Gastroesophageal sphincter (tissue), 4 donors: Measurements from ENCODE around the gene FAM118A. TPM values are rescaled to one million over a fixed set of nuclear protein-coding genes. Genes with fewer than 3 reads are reported as not detected.
"Not testable (repeated sequence)": the region's sequence is repeated elsewhere in the genome, so short reads cannot be mapped to it uniquely, and the experiment has no call there.

Source experiments
- ATAC-seq: fragments of 150-250 bp; one replicate; pipeline ENCODE4 v1.9.1; 2016; ENCODE audit warnings: mild to moderate bottlenecking, moderate library complexity
- H3K27ac ChIP-seq, 4 donors: fragments of 200-600 bp; sonication (generic) in 3 of 4; 1 replicate in 3 of 4; 2 replicates in 1 of 4; pipeline ENCODE4 v1.5.1; 2016 to 2019
- H3K27me3 ChIP-seq: fragments of 200-600 bp; sonication (generic); one replicate; pipeline ENCODE4 v1.5.1; 2019
- H3K36me3 ChIP-seq, 2 donors: fragments of 200-600 bp; sonication (generic); one replicate each; pipeline ENCODE4 v1.5.1; 2019; ENCODE audit warnings: control low read depth in 1 of 2
- H3K4me1 ChIP-seq, 3 donors: fragments of 200-600 bp; sonication (generic); 1 replicate in 2 of 3; 2 replicates in 1 of 3; pipeline ENCODE4 v1.5.1; 2016 to 2019; ENCODE audit warnings: control low read depth in 2 of 3
- H3K4me3 ChIP-seq, 2 donors: fragments of 200-600 bp; sonication (generic); one replicate each; pipeline ENCODE4 v1.5.1; 2019; ENCODE audit warnings: mild to moderate bottlenecking in 1 of 2, moderate library complexity in 1 of 2
- H3K9me3 ChIP-seq, 3 donors: fragments of 200-600 bp; sonication (generic); one replicate each; pipeline ENCODE4 v1.5.1; 2017 to 2019; ENCODE audit warnings: control low read depth in 2 of 3
- CTCF ChIP-seq, 4 experiments: fragments of 200-600 bp in 2 of 4; fragments of 450-650 bp in 2 of 4; sonication (generic) in 1 of 4; IDR thresholded peaks; one replicate each; pipeline ENCODE4 v1.5.1; 2017 to 2019; ENCODE audit warnings: antibody characterized with exemption in 4 of 4, mild to moderate bottlenecking in 2 of 4, moderate library complexity in 2 of 4
- EP300 ChIP-seq: sonication (generic); formaldehyde crosslinking; IDR thresholded peaks from one replicate; pipeline ENCODE4 v1.6.1; 2017; ENCODE audit warnings: antibody characterized with exemption, mild to moderate bottlenecking
- POLR2A ChIP-seq, 2 donors: fragments of 450-650 bp; IDR thresholded peaks; one replicate each; pipeline ENCODE4 v1.6.1; 2017; ENCODE audit warnings: antibody characterized with exemption in 2 of 2, mild to moderate bottlenecking in 2 of 2, moderate library complexity in 1 of 2
- POLR2AphosphoS5 ChIP-seq: sonication (generic); formaldehyde crosslinking; IDR thresholded peaks from one replicate; pipeline ENCODE4 v1.6.1; 2017; ENCODE audit warnings: antibody characterized with exemption
- WGBS, 2 donors: methylation state at CpG; one replicate each; pipeline ENCODE4 v1.1.5; 2018; ENCODE audit warnings: low coverage in 1 of 2; 5-methylcytosine and 5-hydroxymethylcytosine counted together
- total RNA-seq, 4 donors: library from RNA; depleted of rRNA; stranded (reverse); fragments of >200 nt; gene quantifications; one replicate each; pipeline ENCODE4 v1.1.0, GENCODE V29; 2016

Gene FAM118A
- total RNA-seq, 4 donors from 2014 or later: 17.4 to 82.9 (median 29.6) TPM

DNA sequence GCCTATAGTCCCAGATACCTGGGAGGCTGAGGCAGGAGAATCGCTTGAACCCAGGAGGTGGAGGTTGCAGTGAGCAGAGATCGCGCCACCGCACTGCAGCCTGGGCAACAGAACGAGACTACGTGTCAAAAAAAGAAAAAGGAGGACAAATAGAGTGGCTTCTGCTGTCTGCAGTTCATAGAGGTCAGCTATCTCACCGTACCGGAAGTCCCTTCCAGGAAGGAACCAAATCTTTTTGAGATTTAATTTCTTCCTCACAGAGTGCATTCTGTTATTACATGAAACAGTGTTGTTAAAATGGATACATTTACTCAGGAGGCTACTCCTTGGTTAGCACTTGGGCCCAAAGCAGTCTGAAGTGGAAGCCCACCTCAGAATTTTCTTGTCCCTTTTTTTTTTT lies 33.4 kb downstream of the FAM118A start:
- Histone ChIP-seq H3K27ac (no peak overlapping the region), H3K9me3 (no peaks in the 10 kb centered on the region), H3K36me3 (peaks cover 0 to 72% of the 10 kb centered on the region in 2 donors), H3K4me3 (no peak overlapping the region), H3K4me1 (no peaks in the 10 kb centered on the region), H3K27me3 (no peaks in the 10 kb centered on the region)
- no peak for ATAC-seq
- WGBS, 2 donors: 87 to 92% methylated on average over 4 to 8 of the region's 8 CpGs
- no peak for TF ChIP-seq CTCF (IDR thresholded peaks at IDR 0.05)
- TF ChIP-seq POLR2AphosphoS5: no peak
- no peak for TF ChIP-seq POLR2A (IDR thresholded peaks at IDR 0.05)

DNA sequence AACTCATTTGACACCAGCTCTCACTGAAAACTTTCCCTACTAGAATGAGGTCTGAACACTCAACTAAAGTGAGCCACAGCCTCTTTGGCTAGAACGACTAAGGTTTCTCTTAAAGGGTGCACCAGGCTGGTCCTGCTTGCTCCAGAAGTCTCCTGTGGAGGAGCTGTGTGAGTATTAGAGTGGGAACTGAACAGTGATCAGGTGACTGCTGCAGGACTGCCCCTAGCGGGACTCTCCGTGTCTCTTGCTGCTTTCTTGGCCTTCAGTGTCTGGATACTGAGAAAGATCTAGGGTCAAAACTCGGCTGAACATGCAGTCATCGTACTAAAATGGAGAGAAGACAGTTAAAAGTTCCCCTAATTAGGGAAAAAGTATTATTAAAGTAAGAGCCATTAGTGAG lies 34.6 kb downstream of the FAM118A start:
- H3K4me3 ChIP-seq: no peak overlapping the region
- H3K36me3 ChIP-seq: peaks cover 0 to 61% of the 10 kb centered on the region in 2 donors
- no peaks in the 10 kb centered on the region for H3K27me3 ChIP-seq
- no peaks in the 10 kb centered on the region for H3K4me1 ChIP-seq
- 46 to 52% methylated on average over 4 to 5 of the region's 5 CpGs for WGBS, 2 donors
- no peaks in the 10 kb centered on the region for H3K9me3 ChIP-seq
- peak; percentile 50 for ATAC-seq
- no peak for TF ChIP-seq EP300
- H3K27ac ChIP-seq: no peak overlapping the region

DNA sequence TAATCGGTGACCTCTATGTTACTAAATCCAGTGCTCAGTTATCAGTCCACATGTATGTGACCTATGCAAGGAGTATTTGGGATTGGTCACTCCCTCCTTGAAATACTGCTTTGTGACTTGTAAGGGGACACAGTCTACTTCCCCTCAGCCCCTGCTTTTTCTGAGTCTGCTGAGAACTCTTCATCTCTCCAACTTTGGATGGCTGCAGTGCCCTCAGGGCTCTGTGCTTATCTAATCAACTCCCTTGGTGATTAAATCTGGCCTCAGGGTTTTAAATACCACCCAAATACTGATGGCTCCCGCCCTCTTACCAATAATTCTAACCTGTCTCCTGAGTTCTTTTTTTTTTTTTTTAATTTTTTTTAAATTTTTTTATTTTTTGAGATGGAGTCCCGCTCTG lies 40.2 kb downstream of the FAM118A start:
- H3K4me3 ChIP-seq: no peak overlapping the region
- H3K27ac ChIP-seq: no peak overlapping the region
- H3K9me3 ChIP-seq: no peaks in the 10 kb centered on the region
- peaks cover 0 to 6% of the 10 kb centered on the region in 2 donors for H3K36me3 ChIP-seq
- H3K27me3 ChIP-seq: no peaks in the 10 kb centered on the region
- no peak for ATAC-seq
- no peaks in the 10 kb centered on the region for H3K4me1 ChIP-seq
- no peak for TF ChIP-seq POLR2AphosphoS5
- no peak for TF ChIP-seq EP300
- no peak for TF ChIP-seq POLR2A (IDR thresholded peaks at IDR 0.05)
- no peak for TF ChIP-seq CTCF (IDR thresholded peaks at IDR 0.05)
- 94 to 100% methylated on average over 2 of the region's 3 CpGs for WGBS, 2 donors

GRCh38 chr22:45351956-45352355 lies 42.2 kb downstream of the FAM118A start:
- 100% methylated on average over 1 of the region's 1 CpG for WGBS, 2 donors
- Histone ChIP-seq H3K9me3 (no peaks in the 10 kb centered on the region), H3K4me3 (no peak overlapping the region), H3K27me3 (no peaks in the 10 kb centered on the region), H3K36me3 (peaks cover 0 to 3% of the 10 kb centered on the region in 2 donors), H3K4me1 (no peaks in the 10 kb centered on the region), H3K27ac (no peak overlapping the region)
- no peak for ATAC-seq
- TF ChIP-seq POLR2A (IDR thresholded peaks at IDR 0.05) (no peak), CTCF (IDR thresholded peaks at IDR 0.05) (no peak), POLR2AphosphoS5 (no peak), EP300 (no peak)

- WGBS, 2 donors: 81 to 93% methylated on average over 4 to 5 of the region's 5 CpGs
- ATAC-seq: not testable (repeated sequence)
Measured at GRCh38 chr22:45352757-45353156, 43.0 kb downstream of the FAM118A start.

GRCh38 chr22:45353786-45354185 lies 44.1 kb downstream of the FAM118A start:
- no peaks in the 10 kb centered on the region for H3K36me3 ChIP-seq
- no peak for ATAC-seq
- H3K4me1 ChIP-seq: peaks cover 0 to 2% (median 0%) of the 10 kb centered on the region in 3 donors
- no peaks in the 10 kb centered on the region for H3K27me3 ChIP-seq
- H3K27ac ChIP-seq: no peak overlapping the region
- WGBS, 2 donors: 93 to 97% methylated on average over 3 to 5 of the region's 5 CpGs
- no peak for TF ChIP-seq CTCF (IDR thresholded peaks at IDR 0.05)
- TF ChIP-seq POLR2AphosphoS5: no peak
- TF ChIP-seq EP300: no peak
- no peak for TF ChIP-seq POLR2A (IDR thresholded peaks at IDR 0.05)
- H3K9me3 ChIP-seq: no peaks in the 10 kb centered on the region
- no peak overlapping the region for H3K4me3 ChIP-seq

More at GRCh38 chr22:45352757-45353156, 43.0 kb downstream of the FAM118A start:
- not testable (repeated sequence) for H3K4me3 ChIP-seq, H3K4me1 ChIP-seq, H3K27me3 ChIP-seq, H3K36me3 ChIP-seq, H3K9me3 ChIP-seq, H3K27ac ChIP-seq
